Dermis microvascular lymphatic vessel endothelial cell (primary cell): ENCODE results near the gene ANKRD45. TPM values are rescaled to one million over a fixed set of nuclear protein-coding genes. Genes with fewer than 3 reads are reported as not detected.
"Not testable (repeated sequence)": the region's sequence is repeated elsewhere in the genome, so short reads cannot be mapped to it uniquely, and the experiment has no call there.

ENCODE experiments used
- DNase-seq, 2 donors: peaks; one replicate each; pipeline versions ENCODE4 v3.0.0 to v3.0.0-alpha.2; 2010; ENCODE audit warnings: low read depth in 2 of 2
- total RNA-seq: library from RNA; depleted of rRNA; stranded (reverse); fragments of >200 nt; gene quantifications from 2 replicates; pipeline ENCODE4 v1.2.1, GENCODE V29; 2014

ANKRD45 gene
- 0.13 TPM in 1 of 2 replicates, not detected in the other for total RNA-seq

GRCh38 chr1:173669491-173669941, at the start of gene ANKRD45:
ANKRD45 (minus strand) TSS chr1:173669851; CDS start chr1:173659418, 10,433 bp downstream.
- peak in 1 of 2 donors; percentile 23 for DNase-seq

GRCh38 chr1:173717238-173717637, 47.6 kb upstream of the ANKRD45 start:
- no peak for DNase-seq

GRCh38 chr1:173715538-173715844, 45.8 kb upstream of the ANKRD45 start:
- no peak for DNase-seq

- peak; percentile 79 to 89 for DNase-seq
Observed at GRCh38 chr1:173714759-173715537, 45.3 kb upstream of the ANKRD45 start, which contains the start of gene KLHL20. KLHL20 (plus strand) TSS chr1:173714981; CDS start chr1:173716044, 1,063 bp downstream.

- no peak for DNase-seq
Observed at GRCh38 chr1:173714441-173714758, 44.7 kb upstream of the ANKRD45 start.

GRCh38 chr1:173708787-173709186, 39.1 kb upstream of the ANKRD45 start:
- no peak for DNase-seq

- no peak for DNase-seq
Observed at GRCh38 chr1:173705117-173705516, 35.5 kb upstream of the ANKRD45 start.

- no peak for DNase-seq
Observed at GRCh38 chr1:173702736-173703135, 33.1 kb upstream of the ANKRD45 start.

GRCh38 chr1:173701299-173701698, 31.6 kb upstream of the ANKRD45 start:
- DNase-seq = not testable (repeated sequence)

GRCh38 chr1:173693238-173693637, 23.6 kb upstream of the ANKRD45 start:
- DNase-seq = no peak

GRCh38 chr1:173688300-173688699, 18.6 kb upstream of the ANKRD45 start:
- no peak for DNase-seq

GRCh38 chr1:173685121-173685520, 15.5 kb upstream of the ANKRD45 start:
- DNase-seq = not testable (repeated sequence)

GRCh38 chr1:173683838-173684237, 14.2 kb upstream of the ANKRD45 start:
- DNase-seq = not testable (repeated sequence)

GRCh38 chr1:173682184-173682583, 12.5 kb upstream of the ANKRD45 start:
- DNase-seq = no peak

- DNase-seq = not testable (repeated sequence)
Observed at GRCh38 chr1:173680152-173680551, 10.5 kb upstream of the ANKRD45 start.

GRCh38 chr1:173674496-173674895, 4.8 kb upstream of the ANKRD45 start:
- DNase-seq = not testable (repeated sequence)

GRCh38 chr1:173666646-173667045, 3.0 kb downstream of the ANKRD45 start:
- no peak for DNase-seq

- no peak for DNase-seq
Observed at GRCh38 chr1:173663159-173663558, 6.5 kb downstream of the ANKRD45 start.

GRCh38 chr1:173661763-173662162, 7.9 kb downstream of the ANKRD45 start:
- DNase-seq = no peak

- DNase-seq = no peak
Observed at GRCh38 chr1:173661271-173661670, 8.4 kb downstream of the ANKRD45 start.

GRCh38 chr1:173660306-173660705, 9.3 kb downstream of the ANKRD45 start:
- DNase-seq = no peak

- DNase-seq = no peak
Observed at GRCh38 chr1:173648880-173649605, 20.6 kb downstream of the ANKRD45 start.

- no peak for DNase-seq
Observed at GRCh38 chr1:173646656-173647055, 23.0 kb downstream of the ANKRD45 start.
